NCI-H146 treated with DMSO at 0.1 percent for 48 hours (cell line): ENCODE measurements around the gene ALCAM.

Source experiments
- DNase-seq: peaks from one replicate; lab custom pipeline; 2025; ENCODE audit not compliant: unreplicated experiment; lab: John Stamatoyannopoulos, UW

The ALCAM gene

GRCh38 chr3:105355408-105356061 lies 11.2 kb upstream of the ALCAM start:
- no peak for DNase-seq

- no peak for DNase-seq
Observed at GRCh38 chr3:105356396-105356795, 10.3 kb upstream of the ALCAM start.

- no peak for DNase-seq
Observed at GRCh38 chr3:105356988-105357387, 9.7 kb upstream of the ALCAM start.

GRCh38 chr3:105359098-105359762 lies 7.5 kb upstream of the ALCAM start:
- DNase-seq: no peak

GRCh38 chr3:105360003-105360402 lies 6.7 kb upstream of the ALCAM start:
- DNase-seq: no peak

GRCh38 chr3:105362021-105362665 lies 4.6 kb upstream of the ALCAM start:
- no peak for DNase-seq

- DNase-seq: no peak
Observed at GRCh38 chr3:105364128-105364527, 2.6 kb upstream of the ALCAM start.

- no peak for DNase-seq
Observed at GRCh38 chr3:105365081-105365390, 1.7 kb upstream of the ALCAM start.

GRCh38 chr3:105365391-105366325 lies 1.1 kb upstream of the ALCAM start:
- DNase-seq: peak; percentile 92

- no peak for DNase-seq
Observed at GRCh38 chr3:105367063-105367405, 325 bp downstream of the ALCAM start.

- DNase-seq: peak; percentile 89
Observed at GRCh38 chr3:105367406-105368213, 901 bp downstream of the ALCAM start.

- peak; percentile 90 for DNase-seq
Observed at GRCh38 chr3:105368566-105369499, 2.1 kb downstream of the ALCAM start.

- DNase-seq: peak; percentile 77
Observed at GRCh38 chr3:105369500-105370371, 3.0 kb downstream of the ALCAM start.

- DNase-seq: no peak
Observed at GRCh38 chr3:105373383-105373782, 6.7 kb downstream of the ALCAM start.

- no peak for DNase-seq
Observed at GRCh38 chr3:105375750-105376511, 9.2 kb downstream of the ALCAM start.

- DNase-seq: no peak
Observed at GRCh38 chr3:105377716-105378115, 11.0 kb downstream of the ALCAM start.

GRCh38 chr3:105385179-105385578 lies 18.5 kb downstream of the ALCAM start:
- DNase-seq: no peak
